ENCODE results near the gene APOBEC3G.

Gene APOBEC3G

GRCh38 chr22:39123751-39124581, 46.9 kb downstream of the APOBEC3G start:
- DNase-seq (ENCODE audit: low read depth): no peak

DNA sequence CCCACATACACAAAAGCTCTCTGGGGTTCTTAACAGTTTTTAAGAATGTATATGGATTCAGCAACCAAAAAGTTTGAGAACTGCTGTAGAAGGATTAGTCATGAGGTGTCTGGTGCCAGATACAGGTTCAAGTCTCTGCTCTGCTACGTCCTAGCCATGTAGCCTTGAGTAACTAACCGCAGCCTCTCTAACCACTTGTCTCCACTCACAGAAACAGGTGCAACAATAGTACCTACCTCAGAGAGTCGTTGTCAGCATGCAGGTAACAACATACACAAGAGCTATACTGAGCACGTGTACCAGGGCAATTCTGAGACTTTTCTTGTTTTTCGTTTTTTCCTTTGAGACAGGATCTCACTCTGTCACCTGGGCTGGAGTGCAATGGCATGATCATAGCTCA, 48.5 kb downstream of the APOBEC3G start:
- DNase-seq (ENCODE audit: low read depth): no peak

DNA sequence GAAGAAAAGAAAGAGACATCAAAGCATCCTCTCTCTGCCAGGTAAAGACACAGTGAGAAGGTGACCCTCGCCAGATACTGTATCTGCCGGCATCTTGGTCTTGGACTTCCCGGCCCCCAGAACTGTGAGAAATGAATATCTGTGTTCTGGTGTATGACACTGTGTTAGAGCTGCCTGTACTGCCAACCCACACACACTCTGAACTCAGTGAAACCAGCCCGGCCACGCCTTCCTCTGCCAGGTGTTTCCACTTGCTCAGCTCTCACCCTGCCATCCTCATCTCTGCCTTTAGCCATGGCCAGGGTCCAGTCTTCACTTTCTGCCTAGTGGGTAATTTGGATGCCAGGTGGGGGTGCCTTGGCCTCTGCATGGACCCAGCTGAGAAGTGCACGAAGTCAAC, 51.4 kb downstream of the APOBEC3G start:
- no peak for DNase-seq (ENCODE audit: low read depth)

- DNase-seq (ENCODE audit: low read depth): no peak
These were observed 52.0 kb downstream of the APOBEC3G start for GRCh38 chr22:39129081-39129480.

- DNase-seq (ENCODE audit: low read depth): no peak
These were observed 52.7 kb downstream of the APOBEC3G start for GRCh38 chr22:39129746-39130145.

DNA sequence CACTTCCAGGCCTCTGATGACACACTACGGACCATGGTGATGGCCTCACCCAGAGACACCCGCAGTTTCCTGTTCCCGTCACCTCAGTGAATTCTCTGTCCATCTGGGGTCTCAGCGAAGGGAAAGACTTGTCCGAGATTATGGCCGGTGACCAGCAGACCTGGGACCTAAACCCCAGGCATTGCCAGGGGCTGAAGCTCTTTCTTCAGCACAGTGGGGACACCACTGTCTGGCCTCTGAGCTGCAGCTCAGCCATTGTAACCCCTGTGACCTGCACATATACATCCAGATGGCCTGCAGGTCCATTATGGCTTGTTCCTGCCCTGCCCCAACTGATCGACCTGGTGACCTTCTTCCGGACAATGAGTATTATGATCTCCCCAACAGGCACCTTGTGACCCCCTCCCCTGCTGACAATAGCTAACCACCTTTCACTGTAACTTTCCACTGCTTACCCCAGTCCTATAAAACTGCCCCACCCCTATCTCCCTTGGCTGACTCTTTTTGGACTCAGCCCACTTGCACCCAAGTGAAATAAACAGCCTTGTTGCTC, 53.2 kb downstream of the APOBEC3G start:
- no peak for DNase-seq (ENCODE audit: low read depth)

GRCh38 chr22:39130892-39131855, 54.1 kb downstream of the APOBEC3G start:
- no peak for DNase-seq (ENCODE audit: low read depth)

- no peak for DNase-seq (ENCODE audit: low read depth)
These were observed 55.2 kb downstream of the APOBEC3G start for GRCh38 chr22:39132281-39132680.

- DNase-seq (ENCODE audit: low read depth): no peak
These were observed 55.9 kb downstream of the APOBEC3G start for GRCh38 chr22:39132871-39133524.

DNA sequence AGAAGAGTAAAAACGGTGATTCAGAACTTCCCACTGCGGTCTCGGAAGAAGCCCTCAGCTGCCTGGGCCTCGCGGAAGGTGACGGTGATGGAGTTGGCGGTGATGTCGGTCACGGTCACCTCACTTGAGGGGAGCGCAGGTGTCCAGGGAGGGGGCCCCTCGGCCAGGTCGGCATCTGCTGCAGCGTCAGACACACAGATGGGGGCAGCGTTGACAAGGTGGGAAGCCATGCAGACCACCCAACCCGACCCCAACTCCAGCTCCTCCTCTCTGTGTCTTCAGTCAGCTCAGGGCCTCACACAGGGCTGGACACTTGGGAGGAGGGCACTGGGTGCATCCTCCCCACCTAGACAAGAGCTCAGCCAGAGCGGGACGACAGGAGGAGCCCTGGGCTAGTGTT, 56.8 kb downstream of the APOBEC3G start:
- no peak for DNase-seq (ENCODE audit: low read depth)

GRCh38 chr22:39134366-39135091, 57.5 kb downstream of the APOBEC3G start:
- no peak for DNase-seq (ENCODE audit: low read depth)

DNA sequence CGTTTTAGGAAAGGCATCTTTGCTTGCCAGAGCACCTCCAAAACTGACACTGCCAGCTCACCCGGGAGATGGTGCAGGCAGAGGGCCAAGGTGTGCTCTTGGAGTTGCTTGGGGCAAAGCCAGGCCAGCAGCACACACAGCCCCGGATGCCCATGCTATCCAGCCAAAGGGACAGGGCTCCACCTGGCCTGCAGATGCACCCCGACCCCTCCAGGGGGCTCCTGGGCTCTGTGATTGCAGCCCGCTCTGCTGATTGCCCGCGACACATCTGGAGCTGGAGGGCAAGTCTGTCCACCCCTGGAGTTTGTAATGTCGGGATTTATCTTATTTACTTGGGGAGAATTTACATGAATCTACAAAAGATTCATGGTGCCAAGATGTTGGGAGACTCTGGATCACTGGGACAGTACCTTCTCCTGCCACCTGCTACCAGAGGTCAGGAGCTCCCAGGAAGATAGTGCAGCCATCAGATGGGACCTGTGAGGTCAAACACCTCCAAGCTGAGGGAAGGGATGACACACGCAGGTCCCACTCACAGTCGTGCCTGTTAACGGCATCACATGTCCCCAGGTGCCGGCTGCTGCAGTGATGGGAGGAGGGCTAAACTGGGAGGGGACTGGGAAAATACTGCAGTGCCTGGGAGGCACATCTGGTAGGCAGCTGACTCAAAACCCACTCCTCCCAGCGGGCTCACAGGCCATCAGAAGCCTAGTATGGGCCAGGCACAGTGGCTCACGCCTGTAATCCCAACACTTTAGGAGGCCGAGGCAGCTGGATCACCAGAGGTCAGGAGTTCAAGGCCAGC, 58.2 kb downstream of the APOBEC3G start:
- DNase-seq (ENCODE audit: low read depth): no peak

DNA sequence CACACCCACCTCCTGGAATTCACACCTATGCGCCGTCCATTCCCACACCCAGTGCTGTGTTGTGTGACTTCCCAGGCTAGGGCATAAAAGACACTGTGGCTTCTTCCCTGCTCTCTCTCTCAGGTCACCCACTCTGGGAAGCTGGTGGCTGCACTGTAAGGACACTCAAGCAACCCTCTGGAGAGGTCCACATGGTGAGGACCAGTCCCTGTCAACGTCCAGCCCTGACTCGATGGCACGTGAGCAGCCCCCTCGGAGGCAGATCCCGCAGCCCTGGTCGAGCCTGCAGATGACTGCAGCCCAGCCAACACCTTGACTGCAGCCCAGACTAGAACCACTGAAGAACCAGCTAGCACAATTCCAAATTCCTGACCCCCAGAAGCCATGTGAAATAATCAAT, 59.2 kb downstream of the APOBEC3G start:
- no peak for DNase-seq (ENCODE audit: low read depth)
